Measurements from ENCODE around the gene TLE6. TPM values are rescaled to one million over a fixed set of nuclear protein-coding genes. Genes with fewer than 3 reads are reported as not detected.
"Not testable (repeated sequence)": the region's sequence is repeated elsewhere in the genome, so short reads cannot be mapped to it uniquely, and the experiment has no call there.

The TLE6 gene
- total and polyA plus RNA-seq, 5 donors = 0.28 to 2.2 (median 1.4) TPM

DNA sequence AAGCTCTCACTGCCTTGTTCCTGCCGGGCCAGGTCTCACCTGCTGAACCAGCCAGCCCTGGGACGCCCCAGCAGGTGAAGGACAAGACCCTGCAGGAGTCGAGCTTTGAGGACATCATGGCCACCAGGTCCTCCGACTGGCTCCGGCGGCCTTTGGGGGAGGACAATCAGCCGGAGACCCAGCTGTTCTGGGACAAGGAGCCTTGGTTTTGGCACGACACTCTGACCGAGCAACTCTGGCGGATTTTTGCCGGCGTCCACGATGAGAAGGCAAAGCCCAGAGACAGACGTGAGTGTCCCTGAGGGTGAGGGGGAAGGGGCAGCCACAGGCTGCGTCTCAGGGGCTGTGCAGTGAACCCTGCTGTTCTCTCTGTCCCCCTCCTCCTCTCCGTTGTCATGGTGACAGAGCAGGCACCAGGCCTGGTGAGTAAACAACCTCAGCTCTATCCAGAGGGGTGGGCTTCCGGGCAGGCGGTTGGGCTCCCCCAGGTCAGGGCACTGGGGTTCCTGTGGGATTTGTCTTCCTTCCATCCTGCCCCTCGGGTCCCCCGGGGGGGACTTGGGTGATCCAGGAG is 9.7 kb downstream of the TLE6 start:
- H3K4me1 ChIP-seq (ENCODE audit: control insufficient read depth, insufficient read depth, low read length) = peaks cover 9% of the 10 kb centered on the region
- intact Hi-C loops (cut with DNase I) = loop anchor here in 2 of 4 donors (5.0 to 10.0 kb wide), 2 partner anchors 45 to 48 kb away; no protein-coding TSS in a partner anchor
- H3K4me3 ChIP-seq (ENCODE audit: low read length) = no peak overlapping the region
- H3K9me3 ChIP-seq (ENCODE audit: control insufficient read depth, low read length) = no peaks in the 10 kb centered on the region
- DNase-seq (peak; percentile 32 to 79 (median 78)), ATAC-seq (no peak)
- H3K27ac ChIP-seq (ENCODE audit: low read length) = no peak overlapping the region
- no peaks in the 10 kb centered on the region for H3K27me3 ChIP-seq (ENCODE audit: control insufficient read depth, insufficient read depth)
- 37% methylated on average over 20 of the region's 20 CpGs for WGBS

DNA sequence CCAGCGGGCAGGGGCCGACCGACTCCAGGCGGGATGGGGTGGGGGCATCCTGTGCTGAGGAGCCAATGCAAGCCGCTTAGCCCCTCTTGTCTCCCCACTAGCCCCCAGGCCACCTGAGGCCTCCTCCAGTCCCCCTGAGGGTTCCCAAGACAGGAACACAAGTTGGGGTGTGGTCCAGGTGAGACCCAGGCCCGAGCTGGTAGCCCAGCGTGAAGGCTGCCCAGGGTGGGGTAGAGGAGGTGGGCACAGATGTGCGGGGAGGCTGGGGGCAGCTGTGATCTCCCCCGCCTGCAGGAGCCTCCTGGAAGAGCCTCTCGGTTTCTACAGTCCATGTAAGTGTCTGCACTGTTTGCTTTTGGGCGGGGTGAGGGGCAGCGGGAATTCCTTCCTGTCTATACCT is 10.4 kb downstream of the TLE6 start:
- Histone ChIP-seq H3K27me3 (ENCODE audit: control insufficient read depth, insufficient read depth) (no peaks in the 10 kb centered on the region), H3K27ac (ENCODE audit: low read length) (no peak overlapping the region), H3K4me3 (ENCODE audit: low read length) (no peak overlapping the region), H3K9me3 (ENCODE audit: control insufficient read depth, low read length) (no peaks in the 10 kb centered on the region), H3K4me1 (ENCODE audit: control insufficient read depth, insufficient read depth, low read length) (peaks cover 5% of the 10 kb centered on the region)
- DNase-seq = no peak
- WGBS = 89% methylated on average over 12 of the region's 12 CpGs
- ATAC-seq = no peak
- intact Hi-C loops (cut with DNase I) = loop anchor here in 2 of 4 donors (5.0 to 10.0 kb wide), 2 partner anchors 45 to 47 kb away; no protein-coding TSS in a partner anchor

DNA sequence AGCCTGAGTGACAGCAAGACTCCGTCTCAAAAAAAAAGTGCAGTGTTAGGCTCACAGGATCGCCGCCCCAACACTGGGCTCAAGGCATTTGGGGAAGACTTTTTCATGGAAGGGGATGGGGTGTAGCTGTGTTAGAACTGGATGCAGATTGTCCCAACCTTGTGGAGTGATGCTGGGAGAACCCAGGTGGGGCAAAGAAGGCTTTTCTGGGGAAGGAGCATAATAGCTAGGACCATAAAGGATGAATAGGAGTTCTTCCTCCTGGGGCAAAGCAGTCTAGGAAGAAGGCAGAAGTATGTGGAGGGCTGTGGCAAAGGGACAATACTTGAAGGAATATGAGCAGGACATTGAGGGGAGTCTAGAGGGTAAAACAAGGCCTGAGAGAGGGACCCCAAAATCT is 11.2 kb downstream of the TLE6 start:
- Histone ChIP-seq H3K9me3 (ENCODE audit: control insufficient read depth, low read length) (no peaks in the 10 kb centered on the region), H3K4me1 (ENCODE audit: control insufficient read depth, insufficient read depth, low read length) (peaks cover under 1% of the 10 kb centered on the region), H3K27ac (ENCODE audit: low read length) (no peak overlapping the region), H3K27me3 (ENCODE audit: control insufficient read depth, insufficient read depth) (no peaks in the 10 kb centered on the region), H3K4me3 (ENCODE audit: low read length) (no peak overlapping the region)
- no peak for DNase-seq
- intact Hi-C loops (cut with DNase I) = loop anchor here in 2 of 4 donors (5.0 to 10.0 kb wide), 2 partner anchors 44 to 46 kb away; no protein-coding TSS in a partner anchor
- WGBS = 98% methylated on average over 3 of the region's 3 CpGs
- no peak for ATAC-seq

DNA sequence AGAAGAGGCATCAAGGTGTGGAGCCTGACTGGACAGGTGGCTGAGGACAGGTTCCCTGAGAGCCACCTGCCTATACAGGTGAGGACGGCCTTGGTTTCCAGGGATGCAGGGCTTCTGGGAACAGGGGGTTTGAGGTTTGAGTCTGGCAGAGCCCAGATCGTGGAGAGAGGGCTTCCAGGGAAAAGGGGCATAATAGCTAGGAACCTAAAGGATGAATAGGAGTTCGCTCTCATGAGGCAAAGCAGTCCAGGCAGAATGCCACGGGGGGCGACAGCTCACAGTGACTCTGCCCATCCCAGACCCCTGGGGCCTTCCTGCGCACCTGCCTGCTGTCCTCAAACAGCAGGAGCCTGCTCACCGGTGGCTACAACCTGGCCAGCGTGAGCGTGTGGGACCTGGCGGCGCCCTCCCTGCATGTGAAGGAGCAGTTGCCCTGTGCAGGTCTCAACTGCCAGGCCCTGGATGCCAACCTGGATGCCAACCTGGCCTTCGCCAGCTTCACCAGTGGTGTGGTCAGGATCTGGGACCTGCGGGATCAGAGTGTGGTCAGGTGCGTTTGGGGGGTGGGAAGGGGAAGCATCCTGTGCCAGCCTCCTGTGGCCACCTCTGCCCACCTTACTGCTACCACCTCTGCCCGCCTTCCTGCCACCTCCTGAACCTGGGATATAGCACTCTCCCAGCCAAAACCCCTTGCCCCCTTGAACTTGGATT is 12.0 kb downstream of the TLE6 start:
- no peak overlapping the region for H3K4me3 ChIP-seq (ENCODE audit: low read length)
- H3K4me1 ChIP-seq (ENCODE audit: control insufficient read depth, insufficient read depth, low read length) = no peaks in the 10 kb centered on the region
- intact Hi-C loops (cut with DNase I) = loop anchor here in 2 of 4 donors (5.0 to 10.0 kb wide), 2 partner anchors 43 to 45 kb away; no protein-coding TSS in a partner anchor
- 95% methylated on average over 15 of the region's 15 CpGs for WGBS
- H3K27ac ChIP-seq (ENCODE audit: low read length) = no peak overlapping the region
- H3K27me3 ChIP-seq (ENCODE audit: control insufficient read depth, insufficient read depth) = no peaks in the 10 kb centered on the region
- H3K9me3 ChIP-seq (ENCODE audit: control insufficient read depth, low read length) = no peaks in the 10 kb centered on the region
- ATAC-seq (no peak), DNase-seq (no peak)

DNA sequence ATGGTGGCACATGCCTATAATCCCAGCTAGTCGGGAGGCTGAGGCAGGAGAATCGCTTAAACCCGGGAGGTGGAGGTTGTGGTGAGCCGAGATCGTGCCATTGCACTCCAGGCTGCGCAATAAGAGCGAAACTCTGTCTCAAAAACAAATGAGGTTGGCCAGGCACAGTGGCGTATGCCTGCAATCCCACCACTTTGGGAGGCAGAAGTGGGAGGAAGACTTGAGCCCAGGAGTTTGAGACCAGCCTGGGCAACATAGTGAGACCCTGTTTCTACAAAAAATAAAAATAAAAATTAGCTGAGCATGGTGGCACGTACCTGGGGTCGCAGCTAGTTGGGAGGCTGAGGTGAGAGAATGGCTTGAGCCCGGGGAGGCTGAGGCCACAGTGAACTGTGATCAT is 15.0 kb downstream of the TLE6 start:
- ATAC-seq; H3K27me3 ChIP-seq (ENCODE audit: control insufficient read depth, insufficient read depth); H3K4me3 ChIP-seq (ENCODE audit: low read length); H3K27ac ChIP-seq (ENCODE audit: low read length); H3K9me3 ChIP-seq (ENCODE audit: control insufficient read depth, low read length); DNase-seq; H3K4me1 ChIP-seq (ENCODE audit: control insufficient read depth, insufficient read depth, low read length); intact Hi-C loops (cut with DNase I): not testable (repeated sequence)
- 93% methylated on average over 11 of the region's 11 CpGs for WGBS

DNA sequence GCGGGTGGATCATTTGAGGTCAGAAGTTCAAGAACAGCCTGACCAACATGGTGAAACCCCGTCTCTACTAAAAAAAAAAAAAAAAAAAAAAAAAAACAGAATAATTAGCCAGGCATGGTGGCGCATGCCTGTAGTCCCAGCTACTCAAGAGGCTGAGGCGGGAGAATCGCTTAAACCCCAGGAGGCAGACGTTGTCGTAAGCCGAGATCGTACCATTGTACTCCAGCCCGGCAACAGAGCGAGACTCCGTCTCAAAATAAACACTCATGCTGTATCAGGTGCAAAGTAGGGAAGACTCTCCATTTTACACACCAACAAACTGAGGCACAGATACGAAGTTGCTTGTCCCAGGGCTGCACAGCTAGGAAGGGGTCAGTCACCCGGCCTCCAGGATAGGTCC is 15.6 kb downstream of the TLE6 start:
- WGBS = 81% methylated on average over 14 of the region's 14 CpGs
- Histone ChIP-seq H3K4me3 (ENCODE audit: low read length) (no peak overlapping the region), H3K4me1 (ENCODE audit: control insufficient read depth, insufficient read depth, low read length) (no peaks in the 10 kb centered on the region), H3K9me3 (ENCODE audit: control insufficient read depth, low read length) (no peaks in the 10 kb centered on the region), H3K27ac (ENCODE audit: low read length) (no peak overlapping the region), H3K27me3 (ENCODE audit: control insufficient read depth, insufficient read depth) (no peaks in the 10 kb centered on the region)
- no peak for ATAC-seq
- intact Hi-C loops (cut with DNase I) = no loop called here
- no peak for DNase-seq

DNA sequence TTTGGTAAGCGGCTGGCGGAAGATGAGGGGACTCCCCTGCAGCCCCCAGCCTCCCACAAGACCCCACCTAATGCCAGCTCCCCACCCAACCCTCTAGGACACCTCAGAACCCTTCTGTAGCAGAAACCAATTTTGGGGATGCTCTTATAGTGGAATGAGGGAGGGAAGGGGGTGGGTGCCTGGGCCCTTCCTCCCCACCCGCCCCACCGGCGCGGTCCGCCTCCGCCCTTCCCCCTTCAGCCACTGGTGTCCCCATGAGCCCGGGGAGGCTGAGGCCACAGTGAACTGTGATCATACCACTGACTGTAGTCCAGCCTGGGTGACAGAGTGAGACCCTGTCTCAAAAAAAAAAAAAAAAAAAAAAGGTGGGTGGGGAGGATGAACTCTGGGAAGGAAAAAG is 16.2 kb downstream of the TLE6 start:
- Histone ChIP-seq H3K4me1 (ENCODE audit: control insufficient read depth, insufficient read depth, low read length) (no peaks in the 10 kb centered on the region), H3K27ac (ENCODE audit: low read length) (no peak overlapping the region), H3K4me3 (ENCODE audit: low read length) (no peak overlapping the region), H3K9me3 (ENCODE audit: control insufficient read depth, low read length) (no peaks in the 10 kb centered on the region), H3K27me3 (ENCODE audit: control insufficient read depth, insufficient read depth) (no peaks in the 10 kb centered on the region)
- no peak for DNase-seq
- WGBS = 70% methylated on average over 9 of the region's 9 CpGs
- ATAC-seq = no peak
- intact Hi-C loops (cut with DNase I) = no loop called here

DNA sequence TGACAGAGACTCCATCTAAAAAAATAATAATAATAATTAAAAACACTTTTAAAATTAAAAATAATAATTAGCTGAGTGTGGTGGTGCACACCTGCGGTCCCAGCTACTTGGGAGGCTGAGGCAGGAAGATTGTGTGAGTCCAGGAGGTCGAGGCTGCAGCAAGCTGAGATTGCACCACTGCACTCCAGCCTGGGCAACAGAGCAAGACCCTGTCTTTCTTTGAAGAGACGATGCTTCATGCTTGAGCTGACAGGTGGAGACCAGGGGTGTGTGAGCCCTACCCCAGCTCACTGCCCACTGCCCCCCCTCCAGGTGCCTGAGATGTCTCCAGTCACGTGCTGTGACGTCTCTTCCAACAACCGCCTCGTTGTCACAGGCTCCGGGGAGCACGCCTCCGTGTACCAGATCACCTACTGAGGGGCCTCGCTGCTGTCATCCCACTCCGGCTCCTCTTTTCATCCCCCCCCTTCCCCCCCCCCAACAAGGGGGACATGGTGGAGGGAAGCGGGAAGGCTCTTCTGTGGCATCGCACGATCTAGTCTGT is 17.3 kb downstream of the TLE6 start:
- WGBS = 81% methylated on average over 15 of the region's 15 CpGs
- no peak for DNase-seq
- intact Hi-C loops (cut with DNase I) = no loop called here
- peak in 1 of 2 donors; percentile 5 for ATAC-seq
- H3K27me3 ChIP-seq (ENCODE audit: control insufficient read depth, insufficient read depth) = no peaks in the 10 kb centered on the region
- no peaks in the 10 kb centered on the region for H3K4me1 ChIP-seq (ENCODE audit: control insufficient read depth, insufficient read depth, low read length)
- H3K4me3 ChIP-seq (ENCODE audit: low read length) = no peak overlapping the region
- H3K27ac ChIP-seq (ENCODE audit: low read length) = no peak overlapping the region
- no peaks in the 10 kb centered on the region for H3K9me3 ChIP-seq (ENCODE audit: control insufficient read depth, low read length)

DNA sequence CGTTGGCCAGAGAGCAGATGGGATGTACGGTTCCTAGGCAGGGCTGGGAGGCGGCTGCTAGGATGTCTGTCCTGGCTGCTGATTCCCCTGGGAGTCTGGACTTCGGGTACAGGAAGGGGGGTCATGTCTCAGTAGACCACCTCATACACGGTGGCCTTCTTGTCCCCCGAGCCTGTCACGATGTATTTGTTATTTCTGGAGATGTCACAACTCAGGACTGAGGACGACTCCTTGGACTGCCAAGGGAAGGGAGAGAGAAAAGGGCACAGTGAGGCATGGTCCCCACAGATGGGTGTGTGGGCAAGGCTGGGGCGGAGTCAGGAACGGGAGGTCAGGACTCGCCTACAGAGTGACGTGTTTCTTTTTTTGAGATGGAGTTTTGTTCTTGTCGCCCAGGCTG is 20.4 kb downstream of the TLE6 start:
- no peaks in the 10 kb centered on the region for H3K4me1 ChIP-seq (ENCODE audit: control insufficient read depth, insufficient read depth, low read length)

DNA sequence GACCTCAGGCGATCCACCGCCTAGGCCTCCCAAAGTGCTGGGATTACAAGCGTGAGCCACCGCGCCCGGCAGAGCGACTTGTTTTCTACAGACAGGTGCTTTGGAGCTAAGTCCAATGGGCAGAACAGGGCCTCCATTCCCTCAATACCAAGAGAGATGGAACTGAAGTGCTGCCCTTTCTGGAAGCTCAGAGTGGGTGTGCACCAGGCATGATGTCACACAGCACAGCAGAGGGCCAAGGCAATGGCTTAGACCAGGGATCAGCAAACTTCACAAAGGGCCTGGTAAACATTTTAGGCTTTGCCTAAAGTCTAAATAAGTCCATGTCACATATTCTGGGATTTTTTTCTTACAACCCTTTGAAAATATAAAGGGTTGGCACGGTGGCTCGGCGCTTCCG is 21.3 kb downstream of the TLE6 start:
- Histone ChIP-seq H3K9me3 (ENCODE audit: control insufficient read depth, low read length) (no peaks in the 10 kb centered on the region), H3K27ac (ENCODE audit: low read length) (no peak overlapping the region), H3K4me1 (ENCODE audit: control insufficient read depth, insufficient read depth, low read length) (no peaks in the 10 kb centered on the region), H3K27me3 (ENCODE audit: control insufficient read depth, insufficient read depth) (no peaks in the 10 kb centered on the region), H3K4me3 (ENCODE audit: low read length) (no peak overlapping the region)
- DNase-seq (no peak), ATAC-seq (no peak)
- 85% methylated on average over 11 of the region's 11 CpGs for WGBS
- intact Hi-C loops (cut with DNase I) = no loop called here

More for the DNA sequence above, 20.4 kb downstream of the TLE6 start:
- no peak overlapping the region for H3K27ac ChIP-seq (ENCODE audit: low read length)
- intact Hi-C loops (cut with DNase I) = no loop called here
- H3K4me3 ChIP-seq (ENCODE audit: low read length) = no peak overlapping the region
- no peaks in the 10 kb centered on the region for H3K9me3 ChIP-seq (ENCODE audit: control insufficient read depth, low read length)
- ATAC-seq (no peak), DNase-seq (no peak)
- H3K27me3 ChIP-seq (ENCODE audit: control insufficient read depth, insufficient read depth) = no peaks in the 10 kb centered on the region
- WGBS = 68% methylated on average over 13 of the region's 13 CpGs

DNA sequence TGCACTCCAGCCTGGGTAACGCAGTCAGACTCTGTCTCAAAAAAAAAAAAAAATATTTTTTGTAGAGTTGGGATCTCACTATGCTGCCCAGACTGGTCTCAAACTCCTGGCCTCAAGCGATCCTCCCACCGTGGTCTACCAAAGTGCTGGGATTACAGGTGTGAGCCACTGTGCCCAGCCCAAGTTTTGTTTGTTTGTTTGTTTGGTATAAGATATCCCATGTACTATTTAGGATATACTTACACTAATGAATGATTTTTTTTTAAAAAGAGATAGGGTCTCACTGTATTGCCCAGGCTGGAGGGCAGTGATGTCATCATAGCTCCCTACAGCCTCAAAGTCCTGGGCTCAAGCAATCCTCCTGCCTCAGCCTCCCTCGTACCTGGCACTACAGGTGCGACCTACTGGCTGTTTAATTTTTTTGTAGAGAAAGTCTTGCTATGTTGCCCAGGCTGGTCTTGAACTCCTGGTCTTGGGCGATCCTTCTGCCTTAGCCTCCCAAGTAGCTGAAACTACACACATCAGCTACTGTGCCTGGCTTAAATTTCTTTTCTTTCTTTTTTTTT is 24.0 kb downstream of the TLE6 start:
- intact Hi-C loops (cut with DNase I) = no loop called here
- DNase-seq (no peak), ATAC-seq (no peak)
- Histone ChIP-seq H3K9me3 (ENCODE audit: control insufficient read depth, low read length) (no peaks in the 10 kb centered on the region), H3K4me1 (ENCODE audit: control insufficient read depth, insufficient read depth, low read length) (no peaks in the 10 kb centered on the region), H3K4me3 (ENCODE audit: low read length) (no peak overlapping the region), H3K27me3 (ENCODE audit: control insufficient read depth, insufficient read depth) (no peaks in the 10 kb centered on the region), H3K27ac (ENCODE audit: low read length) (no peak overlapping the region)
- WGBS = 96% methylated on average over 6 of the region's 6 CpGs

Data from right cardiac atrium (tissue), 5 donors.